Measurements from ENCODE around the gene OSGEP. TPM values are rescaled to one million over a fixed set of nuclear protein-coding genes. Genes with fewer than 3 reads are reported as not detected.

OSGEP gene
- total RNA-seq, 1 experiment from 2014 or later: 21.8 TPM

GRCh38 chr14:20468764-20469241 is 14.2 kb upstream of the OSGEP start:
- TF ChIP-seq YY1 (IDR thresholded peaks at IDR 0.05; ENCODE audit: extremely low read depth, insufficient replicate concordance, low read depth, low read length) (no peak), ZBTB33 (IDR thresholded peaks at IDR 0.05; ENCODE audit: extremely low read depth, insufficient replicate concordance, low read length) (no peak), EZH2 (IDR thresholded peaks at IDR 0.05) (no peak), POLR2A (IDR thresholded peaks at IDR 0.05; ENCODE audit: borderline replicate concordance, extremely low read depth, insufficient read depth, insufficient read length) (no peak), ELF1 (IDR thresholded peaks at IDR 0.05; ENCODE audit: borderline replicate concordance, low read depth) (no peak), MAX (IDR thresholded peaks at IDR 0.05) (no peak), ZFX (IDR thresholded peaks at IDR 0.05) (no peak), EGR1 (IDR thresholded peaks at IDR 0.05; ENCODE audit: low read depth) (no peak), CEBPB (IDR thresholded peaks at IDR 0.05; ENCODE audit: low read depth) (no peak), RAD21 (IDR thresholded peaks at IDR 0.05; ENCODE audit: low read depth) (no peak), SIN3A (IDR thresholded peaks at IDR 0.05; ENCODE audit: low read depth) (no peak), TCF7L2 (IDR thresholded peaks at IDR 0.05; ENCODE audit: borderline replicate concordance, extremely low read depth, insufficient read depth, insufficient read length) (no peak), SP1 (IDR thresholded peaks at IDR 0.05; ENCODE audit: low read depth) (no peak), CBX3 (IDR thresholded peaks at IDR 0.05; ENCODE audit: low read depth) (no peak), ZNF274 (IDR thresholded peaks at IDR 0.05; ENCODE audit: low read depth, low read length) (no peak), REST (IDR thresholded peaks at IDR 0.05; ENCODE audit: low read depth) (no peak)
- peak overlapping the region; percentile 97 for H3K9ac ChIP-seq (ENCODE audit: low read length)
- H3K27ac ChIP-seq (ENCODE audit: low read depth, low read length): peak overlapping the region; percentile 86
- peak overlapping the region; percentile 96 for H2AFZ ChIP-seq (ENCODE audit: low read depth, low read length, poor library complexity, severe bottlenecking)
- peaks cover 10 to 15% of the 10 kb centered on the region in 2 experiments; a peak in 3 of 4 replicates for H3K4me1 ChIP-seq (ENCODE audit: control insufficient read depth in 1 of 2, insufficient read depth in 2 of 2, low read length in 2 of 2)
- no peaks in the 10 kb centered on the region for H3K9me2 ChIP-seq (ENCODE audit: insufficient read depth)
- POLR2A ChIA-PET: interaction anchor here (1.1 to 2.4 kb wide), 7 partner anchors 13 to 179 kb away, joined by 3 to 18 read pairs (median 6); partner anchors contain the start of genes APEX1 and TEP1
- no TSS peak for BruUV-seq (replicated peaks)
- DNase-seq (ENCODE audit: low read depth, low spot score): no peak
- RAD21 ChIA-PET (ENCODE audit: low non-redundant PET in 1 of 2, low total read pairs in 2 of 2, uncharacterized antibody in 2 of 2, unreplicated experiment in 2 of 2): no interaction called here
- peak overlapping the region; percentile 93 for H3K4me2 ChIP-seq (ENCODE audit: low read length)
- intact Hi-C loops (cut with micrococcal nuclease): loop anchor here (5.0 kb wide), 2 partner anchors 138 to 213 kb away; partner anchors contain the start of gene RNASE4
- H3K79me2 ChIP-seq (ENCODE audit: insufficient read depth, low read length): peaks cover 45% of the 10 kb centered on the region
- H4K20me1 ChIP-seq (ENCODE audit: insufficient read depth): no peaks in the 10 kb centered on the region
- H3K9me3 ChIP-seq (ENCODE audit: control insufficient read depth in 1 of 2, insufficient read depth in 1 of 2, low read depth in 1 of 2, low read length in 2 of 2): no peaks in the 10 kb centered on the region
- H3K36me3 ChIP-seq (ENCODE audit: control insufficient read depth in 1 of 2, insufficient read depth in 2 of 2, low read length in 2 of 2): peaks cover 7 to 20% of the 10 kb centered on the region in 2 experiments
- CTCF ChIA-PET: no interaction called here
- H3K4me3 ChIP-seq (replicated peaks in 1 of 2; ENCODE audit: low read depth in 1 of 2, low read length in 2 of 2): peak overlapping the region; percentile 80 to 96
- peak; percentile 6 for ATAC-seq
- no peaks in the 10 kb centered on the region for H3K27me3 ChIP-seq (ENCODE audit: insufficient read depth, low read length)

Data from HCT116 (cell line).